T-helper 2 cell (primary cell): Measurements from ENCODE around the gene ATXN1.

ENCODE experiments used
- DNase-seq, 5 experiments: peaks; one replicate each; pipeline versions ENCODE4 v3.0.0 to v3.0.0-alpha.2; 2012 to 2022

Gene ATXN1

DNA sequence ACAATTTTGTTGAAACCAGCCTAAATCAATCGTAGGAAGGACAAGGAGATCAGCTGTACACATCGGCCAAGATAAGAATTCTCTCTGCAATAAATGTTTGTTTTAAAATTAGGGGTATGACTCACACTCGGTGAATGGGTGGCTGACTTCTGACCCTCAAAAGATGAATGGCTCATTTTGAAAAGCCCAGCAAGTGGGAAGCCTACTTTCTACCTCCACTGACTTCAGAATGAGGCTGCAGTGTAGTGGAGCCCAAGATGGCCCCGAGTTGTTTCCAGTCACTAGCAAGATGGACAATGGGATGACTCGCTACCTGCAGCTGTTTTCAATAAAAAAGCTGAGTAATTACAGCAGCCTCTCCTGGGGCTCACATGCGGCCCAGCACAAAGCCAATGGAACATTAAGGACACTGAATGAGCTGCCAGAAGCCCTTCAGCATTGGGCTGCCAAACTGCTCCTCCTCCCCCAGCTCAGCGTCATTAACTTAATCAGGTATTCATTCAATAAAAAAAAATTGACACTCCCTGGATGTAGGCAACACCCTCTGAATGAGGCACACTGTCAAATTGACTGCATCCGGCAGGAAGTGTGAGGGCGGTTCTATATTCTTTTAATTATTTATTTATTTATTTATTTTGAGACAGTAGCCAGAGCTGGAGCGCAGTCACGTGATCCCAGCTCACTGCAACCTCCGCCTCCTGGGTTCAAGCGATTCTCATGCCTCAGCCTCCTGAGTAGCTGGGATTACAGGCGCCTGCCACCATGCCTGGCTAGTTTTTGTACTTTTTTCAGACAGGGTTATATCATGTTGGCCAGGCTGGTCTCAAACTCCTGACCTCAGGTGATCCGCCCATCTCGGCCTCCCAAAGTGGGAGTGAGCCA, 415.6 kb downstream of the ATXN1 start:
- no peak for DNase-seq

DNA sequence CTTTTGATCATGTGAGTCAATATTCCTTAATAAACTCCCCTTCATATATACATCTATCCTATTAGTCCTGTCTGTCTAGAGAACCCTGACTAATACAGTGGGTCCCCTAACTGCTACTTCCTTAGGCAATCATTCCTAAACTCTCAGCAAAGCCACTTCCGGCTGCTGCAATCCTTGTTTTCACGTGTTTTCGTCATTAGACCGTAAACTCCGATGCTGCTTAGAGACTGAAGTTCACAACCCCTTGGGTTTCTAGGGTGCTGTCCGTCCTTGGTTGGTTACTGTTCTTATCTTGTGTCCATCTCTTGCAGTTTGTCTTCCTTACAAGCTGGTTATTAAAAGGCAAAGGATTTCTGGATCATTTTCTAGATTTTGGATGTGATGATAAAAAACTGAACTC, 416.5 kb downstream of the ATXN1 start:
- DNase-seq, result no peak

DNA sequence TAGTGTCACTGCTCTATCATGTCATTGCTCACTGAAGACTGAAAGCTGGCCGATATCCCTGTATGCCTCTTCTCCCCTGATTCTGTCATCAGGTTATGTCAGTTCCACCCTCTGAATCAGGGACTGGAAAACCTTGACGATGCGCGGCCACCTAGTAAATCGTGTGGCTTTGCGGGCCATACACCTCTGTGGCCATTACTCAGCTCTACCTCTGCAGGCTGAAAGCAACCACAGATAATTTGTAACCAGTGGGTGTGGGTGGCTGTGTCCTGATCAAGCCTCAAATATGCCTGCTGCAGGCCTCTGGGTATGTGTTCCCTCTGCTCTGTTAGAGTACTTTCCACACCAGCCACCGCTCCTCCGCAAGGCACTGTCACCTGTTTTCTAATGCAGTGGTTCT, 417.7 kb downstream of the ATXN1 start:
- DNase-seq, result no peak

DNA sequence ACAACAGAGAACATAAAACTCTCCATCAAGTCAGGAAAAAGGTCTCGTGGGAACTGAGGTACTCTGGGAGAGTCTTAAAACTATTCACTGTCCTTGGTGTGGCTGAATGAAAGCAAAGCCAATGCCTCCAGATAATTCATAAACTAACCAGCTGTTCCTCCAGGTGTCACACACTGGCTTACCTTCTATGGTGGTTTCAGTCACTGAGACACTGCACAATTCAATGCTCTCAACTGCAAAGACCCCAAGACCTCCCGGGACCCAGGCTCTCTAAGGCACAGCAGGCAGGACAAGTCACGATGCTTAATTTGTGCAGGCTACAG, 422.0 kb downstream of the ATXN1 start:
- no peak for DNase-seq

DNA sequence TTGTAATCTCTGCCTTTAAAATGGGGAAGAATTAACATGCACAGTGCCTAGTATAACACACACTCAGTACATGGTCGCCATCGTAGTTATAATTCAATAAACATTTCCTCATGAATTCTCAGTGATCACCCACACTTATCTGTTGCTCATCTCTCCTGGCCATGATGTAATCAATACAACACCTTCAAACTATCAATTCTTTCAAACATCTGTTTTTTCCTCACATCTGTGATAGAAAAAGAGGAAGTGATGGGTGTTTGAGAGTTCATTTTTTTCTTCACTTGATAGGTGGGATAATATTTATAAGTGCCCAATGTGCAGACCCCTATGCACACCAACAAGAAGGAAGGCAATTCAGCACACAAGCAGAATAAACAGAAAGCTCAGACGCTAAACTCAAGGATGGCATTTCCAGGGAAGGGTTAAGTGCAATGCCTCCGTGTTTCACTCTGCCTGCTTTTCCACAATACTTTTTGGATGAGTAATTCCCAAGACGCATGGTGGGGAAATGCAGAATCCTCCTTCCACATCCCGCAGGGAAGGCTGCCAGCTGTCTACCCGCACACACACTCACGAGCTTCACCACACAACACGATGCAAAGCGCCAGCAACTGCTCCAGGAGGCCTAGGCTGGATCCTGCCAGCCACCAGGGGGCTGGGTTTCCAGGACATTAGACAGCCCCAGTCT, 422.5 kb downstream of the ATXN1 start:
- no peak for DNase-seq

DNA sequence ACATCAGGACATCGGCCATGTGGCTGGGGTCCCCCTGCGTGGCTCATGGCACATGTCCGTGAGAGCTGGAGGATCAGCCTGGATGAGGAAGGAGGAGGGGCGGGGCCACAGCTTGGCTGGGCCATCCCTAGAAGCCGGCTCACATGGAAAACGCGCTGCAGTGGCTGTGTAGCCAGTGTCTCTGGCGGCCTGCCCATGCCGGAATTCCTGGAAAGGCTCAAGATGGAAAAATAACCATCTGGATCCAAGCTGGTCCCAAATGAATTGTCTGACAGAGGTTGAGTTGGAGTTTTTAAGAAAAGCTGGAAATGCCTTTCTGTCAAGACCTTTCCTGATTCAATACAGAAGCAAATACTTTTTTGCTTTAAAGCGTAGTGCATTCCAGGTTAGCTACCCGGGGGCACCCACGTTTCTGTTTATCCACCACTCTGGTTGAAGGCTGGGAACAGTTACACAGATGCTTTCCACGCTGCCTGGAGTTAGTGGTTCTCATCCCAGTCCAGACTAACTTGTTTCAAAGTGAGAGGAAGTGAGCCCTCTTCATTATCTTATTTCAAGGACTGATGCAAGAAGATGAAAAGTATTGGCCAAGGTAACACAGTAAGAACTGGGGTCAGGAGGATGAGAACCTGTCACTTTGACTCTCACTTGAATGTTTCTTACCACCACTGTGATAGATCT, 423.8 kb downstream of the ATXN1 start:
- DNase-seq, result no peak

DNA sequence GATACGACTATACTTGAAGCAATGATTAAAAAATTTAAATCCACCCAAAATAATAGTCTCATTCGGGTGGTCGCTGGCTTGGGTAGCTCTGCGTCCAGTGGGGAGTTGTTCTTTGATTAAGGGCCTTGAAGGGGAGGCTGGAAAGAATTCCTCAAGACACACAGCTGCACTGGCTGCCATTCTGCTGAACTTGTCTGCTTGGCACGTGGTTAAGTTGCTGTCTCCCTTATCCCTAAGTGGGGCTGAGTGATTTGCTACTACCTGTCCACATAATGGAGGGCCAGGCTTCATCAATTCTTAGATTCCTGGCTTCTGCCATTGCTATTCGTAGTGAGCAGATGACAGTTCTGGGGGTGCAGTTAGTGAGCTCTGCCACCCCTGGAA, 424.4 kb downstream of the ATXN1 start:
- DNase-seq, result no peak

DNA sequence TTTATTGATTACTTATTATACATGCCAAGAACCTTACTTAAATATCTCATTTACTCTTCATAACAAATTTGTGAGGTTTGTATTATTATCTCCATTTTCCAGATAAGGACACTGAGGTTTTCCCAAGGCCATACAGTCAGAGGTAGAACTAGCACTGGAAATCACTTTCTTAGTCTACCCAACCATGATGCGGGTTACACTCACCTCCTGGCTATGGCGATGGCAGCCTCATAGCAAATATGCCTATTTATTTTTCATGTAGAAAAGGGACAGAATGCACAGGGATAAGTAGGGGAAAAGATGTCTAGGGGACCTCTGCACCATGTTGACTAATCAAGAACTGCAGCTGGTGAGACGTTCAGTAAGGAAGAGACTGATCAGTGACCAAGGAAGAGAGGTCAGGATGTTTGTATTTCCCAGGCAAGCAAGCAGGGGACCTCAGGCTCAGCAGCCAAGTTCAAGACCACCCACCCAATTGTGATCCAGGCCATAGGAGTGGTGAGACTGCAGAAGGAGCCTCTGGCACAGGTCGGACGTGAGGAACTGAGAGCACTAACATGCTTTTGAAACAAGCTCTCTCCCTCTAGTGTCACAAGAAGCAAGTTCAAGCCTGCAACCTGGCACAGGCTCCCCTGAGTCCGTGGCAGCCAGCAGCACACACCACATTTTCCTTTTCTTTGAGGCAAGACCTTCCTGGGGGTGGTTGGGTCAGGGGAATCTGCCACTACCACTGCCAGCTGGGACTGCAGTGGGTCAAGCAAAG, 425.0 kb downstream of the ATXN1 start:
- DNase-seq, result no peak

DNA sequence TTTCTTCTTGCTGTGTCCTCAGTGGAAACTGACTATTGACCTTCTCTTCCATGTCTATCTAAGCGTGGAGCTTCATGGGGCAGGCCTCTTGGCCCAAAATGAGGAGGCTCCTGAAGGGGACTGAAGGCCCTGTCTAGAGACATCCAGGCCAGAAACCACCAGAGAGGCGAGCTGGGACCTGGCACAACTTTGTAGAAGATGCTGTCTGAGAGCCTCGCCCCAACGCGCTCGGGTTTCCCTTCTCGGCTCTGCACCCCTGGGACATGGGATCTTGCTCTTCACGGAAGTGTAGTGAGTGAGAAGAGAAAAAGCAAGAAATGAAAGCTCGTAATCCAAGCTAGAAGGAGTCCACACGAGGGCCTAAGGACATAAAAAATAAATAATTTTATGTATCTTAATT, 426.1 kb downstream of the ATXN1 start:
- DNase-seq, result no peak

DNA sequence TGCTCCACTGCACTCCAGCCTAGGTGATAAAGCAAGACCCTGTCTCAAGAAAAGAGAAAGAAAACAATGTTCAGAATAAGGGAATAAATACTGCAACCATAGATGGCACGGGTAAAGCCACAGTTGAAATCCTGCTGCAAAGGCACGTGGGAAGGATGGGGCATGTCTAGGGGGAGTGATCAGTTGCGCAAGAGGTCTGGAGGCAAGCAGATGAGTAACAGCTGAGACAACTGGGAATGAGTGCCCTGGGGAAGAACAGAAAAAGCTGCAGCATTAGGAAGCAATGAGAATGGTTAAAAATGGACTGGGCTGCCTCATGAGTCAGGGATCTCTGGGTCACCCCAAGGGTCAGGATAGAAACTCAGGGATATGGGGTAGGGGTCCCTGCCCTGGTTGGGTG, 426.6 kb downstream of the ATXN1 start:
- no peak for DNase-seq

DNA sequence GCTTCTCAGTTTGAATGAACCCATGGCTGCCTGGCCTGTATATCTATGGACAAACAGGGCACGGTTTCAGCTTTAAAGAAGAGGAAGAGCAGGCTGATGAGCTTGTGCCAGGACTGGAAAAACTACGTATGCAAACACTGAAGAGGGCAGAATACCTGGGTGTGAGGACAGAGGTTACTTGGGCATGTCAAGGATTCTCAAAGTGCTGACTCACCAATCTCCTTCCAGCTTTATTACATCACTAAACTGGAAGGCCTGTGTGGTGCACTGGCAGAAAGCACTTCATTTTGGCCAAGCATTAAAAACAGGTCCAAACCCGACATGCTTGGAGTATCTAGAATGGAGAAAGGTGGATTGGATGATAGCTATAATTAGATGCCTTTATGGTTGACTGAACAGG, 427.7 kb downstream of the ATXN1 start:
- DNase-seq, result no peak

DNA sequence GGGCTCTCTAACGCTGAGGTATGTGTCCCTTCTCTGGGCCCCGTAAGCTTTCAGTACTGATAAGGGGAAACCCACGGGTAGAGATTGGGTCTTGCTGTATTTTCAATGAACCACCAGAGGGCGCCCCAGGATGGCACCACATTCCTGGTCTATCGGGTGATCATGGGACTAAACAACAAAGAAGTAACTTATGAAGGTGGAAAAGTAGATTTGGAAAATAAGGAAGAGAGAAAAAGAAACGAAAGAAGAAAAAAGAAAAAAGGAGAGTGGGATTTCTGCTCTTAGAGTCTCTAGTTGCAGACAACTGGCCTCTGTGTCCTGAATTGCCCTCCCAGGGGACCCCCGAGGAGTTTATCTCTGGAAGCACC, 429.1 kb downstream of the ATXN1 start:
- peak; percentile 33 to 83 (median 67) for DNase-seq

DNA sequence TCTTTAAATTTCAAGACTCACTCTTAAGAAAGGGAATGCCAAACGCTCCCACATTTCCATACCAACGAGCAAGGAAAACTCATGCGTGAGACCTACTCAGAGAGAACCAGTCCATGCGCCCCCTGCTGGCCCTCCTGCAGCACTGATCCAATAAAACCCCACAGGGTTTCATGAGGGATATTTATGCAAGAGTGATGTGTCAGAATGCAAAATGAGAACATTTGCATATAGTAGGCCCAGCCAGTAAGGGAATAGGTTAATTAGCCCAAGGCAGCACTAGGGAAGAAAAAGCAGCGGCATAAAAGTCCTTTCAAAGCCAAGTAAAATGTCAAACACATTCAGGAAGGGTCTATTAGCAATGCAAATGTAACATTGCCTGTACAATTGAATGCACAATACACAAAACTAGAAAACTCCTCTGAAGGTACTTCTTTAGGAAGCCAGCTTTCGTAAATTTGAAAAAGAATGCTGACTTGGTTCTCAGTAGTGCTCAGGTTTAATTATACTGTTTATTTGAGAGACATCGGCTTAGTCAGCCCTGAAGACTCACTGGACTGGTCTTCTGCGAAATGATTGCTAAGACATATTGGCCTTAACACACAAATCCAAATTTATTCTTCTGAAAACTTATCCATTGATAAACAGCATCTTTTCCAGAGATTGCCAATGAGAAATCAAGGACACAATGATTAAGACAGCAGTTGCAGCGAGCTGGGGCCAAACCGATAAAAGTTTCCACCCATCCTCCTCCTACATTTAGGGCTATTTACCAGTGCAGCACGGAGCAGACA, 429.7 kb downstream of the ATXN1 start:
- peak; percentile 32 to 72 (median 47) for DNase-seq

DNA sequence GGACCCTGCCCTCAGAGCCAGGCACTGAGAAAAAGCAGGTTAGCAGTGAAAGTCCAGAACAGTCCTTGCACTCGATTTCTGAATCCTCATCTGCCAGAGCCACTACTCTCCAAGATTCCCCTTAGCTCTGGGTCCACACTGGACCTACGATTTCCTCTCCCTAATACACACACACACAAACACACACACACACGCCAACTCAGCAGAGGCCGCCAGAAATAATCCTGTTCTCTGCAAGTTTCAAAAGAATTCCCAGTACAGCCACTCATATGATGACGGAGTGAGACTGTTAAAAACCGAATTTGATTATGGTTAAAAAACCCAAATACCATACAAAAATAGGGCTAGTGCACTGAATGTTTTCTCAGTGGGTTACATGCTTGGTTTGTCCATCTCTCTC, 432.0 kb downstream of the ATXN1 start:
- no peak for DNase-seq

DNA sequence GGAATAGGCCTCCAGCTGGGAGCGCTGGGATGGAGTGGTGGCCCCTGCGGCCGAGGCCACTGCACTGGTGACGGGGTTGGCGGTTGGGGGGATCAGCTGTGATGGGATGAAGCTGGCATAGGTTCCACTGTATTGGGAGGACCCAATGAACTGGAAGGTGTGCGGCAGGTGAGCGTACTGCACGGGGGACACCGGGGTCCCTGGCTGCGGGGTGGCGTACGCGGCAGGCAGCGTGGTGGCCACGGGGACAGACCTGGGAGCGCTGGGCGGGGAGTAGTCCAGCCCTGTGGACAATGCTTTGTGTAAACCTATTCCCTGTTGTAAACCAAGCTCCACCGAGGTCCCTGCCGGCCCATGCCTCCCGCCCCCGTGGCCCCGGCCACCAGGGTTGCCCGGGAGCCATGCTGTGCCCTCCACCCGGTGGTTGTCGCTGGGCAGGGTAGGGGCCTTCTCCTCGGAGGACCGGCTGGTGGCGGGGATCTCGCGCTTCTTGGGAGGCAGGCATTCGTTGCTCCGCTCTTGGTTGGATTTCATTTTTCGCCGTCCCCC, 433.4 kb downstream of the ATXN1 start:
- DNase-seq, result no peak

DNA sequence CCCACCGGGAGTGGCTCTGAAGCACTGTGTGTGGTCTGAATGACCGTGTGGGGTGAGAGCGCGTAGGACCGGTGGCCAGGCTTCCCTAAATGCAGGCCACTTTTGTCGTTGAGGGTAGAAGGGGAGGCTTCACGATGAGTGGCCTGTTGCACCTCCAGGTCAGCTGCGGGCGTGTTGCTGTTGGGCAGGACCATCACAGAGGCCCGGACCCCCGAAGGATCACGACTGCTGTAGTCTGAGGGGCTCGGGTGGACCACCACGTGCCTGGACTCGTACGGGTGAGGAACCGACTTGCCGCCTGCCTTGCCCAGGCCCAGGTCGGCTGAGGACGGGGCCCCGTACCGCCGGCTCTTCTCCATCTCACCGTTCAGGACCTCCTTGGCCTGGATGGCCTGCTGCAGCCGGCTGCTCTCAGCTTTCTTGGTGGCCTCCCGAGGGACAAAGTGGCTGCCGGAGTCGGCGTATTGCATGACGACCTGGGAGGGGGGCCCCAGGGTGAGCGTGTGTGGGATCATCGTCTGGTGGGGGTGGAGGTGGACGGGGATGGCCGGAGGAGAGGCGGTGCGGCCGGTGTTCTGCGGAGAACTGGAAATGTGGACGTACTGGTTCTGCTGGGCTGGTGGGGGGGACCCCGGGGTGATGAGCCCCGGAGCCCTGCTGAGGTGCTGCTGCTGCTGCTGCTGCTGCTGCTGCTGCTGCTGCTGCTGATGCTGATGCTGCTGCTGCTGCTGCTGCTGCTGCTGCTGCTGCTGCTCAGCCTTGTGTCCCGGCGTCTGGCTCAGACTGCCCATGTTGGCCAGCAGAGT, 434.1 kb downstream of the ATXN1 start:
- DNase-seq, result no peak

DNA sequence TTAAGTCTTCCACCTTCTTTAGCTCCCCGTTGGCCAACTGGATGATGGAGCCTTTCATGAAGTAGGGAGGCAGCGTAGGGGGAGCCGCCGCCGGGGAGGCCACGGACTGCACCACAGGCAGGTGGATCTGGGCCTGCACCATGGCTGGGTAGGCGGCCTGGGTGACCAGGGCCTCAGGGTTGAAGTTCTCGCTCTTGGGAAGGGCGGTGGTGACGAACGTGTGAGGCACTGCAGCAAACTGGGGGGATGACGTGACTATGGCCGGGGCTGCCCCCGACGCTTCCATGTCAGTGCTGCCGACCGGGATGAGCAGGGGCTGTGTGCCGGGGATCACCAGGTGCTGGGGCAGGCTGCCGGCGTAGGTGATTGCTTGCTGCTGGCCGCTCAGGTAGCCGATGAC, 434.7 kb downstream of the ATXN1 start:
- DNase-seq, result no peak

DNA sequence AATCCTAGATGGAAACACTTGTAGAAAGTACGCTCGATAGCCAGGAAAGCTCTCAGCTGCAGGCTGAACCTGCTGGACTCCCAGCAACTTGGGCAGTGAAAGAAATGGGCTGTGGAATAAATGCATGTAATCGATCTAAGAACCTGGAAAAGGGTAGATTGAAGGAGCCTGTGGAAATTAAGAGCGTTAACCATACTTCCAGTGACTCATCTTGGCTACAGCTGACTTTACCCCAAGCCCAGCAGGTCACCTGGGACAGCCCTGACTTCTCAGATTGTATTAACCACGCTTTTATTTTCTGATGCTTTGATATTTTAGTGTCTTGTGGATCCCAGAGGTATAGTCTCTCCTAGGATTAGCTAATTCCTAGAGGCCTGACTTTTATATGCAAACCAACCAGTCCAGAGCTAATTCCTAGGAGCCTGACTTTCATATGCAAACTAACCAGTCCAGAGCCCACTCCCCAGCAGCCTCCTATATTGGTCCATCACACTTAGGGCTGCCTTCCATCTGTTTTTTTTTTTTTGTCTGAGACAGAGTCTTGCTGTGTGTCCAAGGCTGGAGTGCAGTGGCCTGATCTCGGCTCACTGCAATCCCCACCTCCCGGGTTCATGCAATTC, 436.5 kb downstream of the ATXN1 start:
- no peak for DNase-seq

DNA sequence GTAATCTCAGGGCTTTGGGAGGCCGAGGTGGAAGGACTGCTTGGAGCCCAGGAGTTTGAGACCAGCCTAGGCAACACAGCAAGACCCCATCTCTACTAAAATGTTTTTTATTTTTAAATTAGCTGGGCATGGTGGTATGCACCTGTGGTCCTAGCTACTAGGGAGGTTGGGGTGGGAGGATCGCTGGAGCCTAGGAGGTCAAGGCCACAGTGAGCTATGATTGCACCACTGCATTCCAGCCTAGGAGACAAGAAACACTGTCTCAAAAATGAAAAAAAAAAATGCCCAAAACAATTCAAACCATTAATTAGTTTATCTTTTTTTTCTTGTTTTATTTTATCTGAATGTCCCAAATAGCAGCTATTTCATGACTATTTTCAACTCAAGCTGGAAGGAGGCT, 437.1 kb downstream of the ATXN1 start:
- no peak for DNase-seq

DNA sequence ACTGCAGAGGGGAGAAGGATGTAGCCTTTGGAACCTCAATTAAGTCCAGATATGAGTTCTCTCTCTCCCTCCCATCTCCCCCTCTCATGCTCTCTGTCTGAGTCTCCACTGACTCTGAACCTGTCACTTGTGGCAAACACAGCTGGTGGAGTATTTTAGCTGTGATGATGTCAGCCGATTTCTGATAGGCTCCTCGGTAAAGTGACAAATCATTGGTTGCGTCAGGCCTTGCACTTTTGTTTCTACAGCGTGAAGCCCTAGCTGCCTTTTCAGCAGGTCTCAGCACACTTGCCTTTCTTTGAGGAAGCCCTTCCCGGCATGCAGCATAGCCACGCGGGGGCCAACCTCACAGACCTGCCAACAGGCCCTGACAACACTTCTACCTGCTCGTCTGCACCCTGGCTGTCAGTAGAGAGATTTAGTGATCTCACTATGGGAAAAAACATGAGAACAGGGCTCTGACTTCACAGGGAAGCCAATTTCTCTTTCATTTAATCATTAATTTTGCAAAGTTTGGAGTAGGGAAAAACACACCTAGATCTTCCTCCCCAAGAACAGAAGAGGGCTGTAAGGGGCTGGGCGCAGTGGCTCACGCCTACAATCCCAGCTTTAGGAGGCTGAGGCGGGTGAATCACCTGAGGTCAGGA, 438.5 kb downstream of the ATXN1 start:
- DNase-seq, result peak in 4 of 5 experiments; percentile 44 to 89 (median 63)
